ENCODE data around the gene SNX3.

The SNX3 gene

GRCh38 chr6:108203189-108204112, 57.4 kb downstream of the SNX3 start:
- DNase-seq (ENCODE audit: low spot score), result no peak

GRCh38 chr6:108200631-108201030, 60.2 kb downstream of the SNX3 start:
- no peak for DNase-seq (ENCODE audit: low spot score)

GRCh38 chr6:108200186-108200585, 60.7 kb downstream of the SNX3 start:
- no peak for DNase-seq (ENCODE audit: low spot score)

- DNase-seq (ENCODE audit: low spot score), result no peak
These were observed 61.9 kb downstream of the SNX3 start for GRCh38 chr6:108198761-108199498.

- no peak for DNase-seq (ENCODE audit: low spot score)
These were observed 65.6 kb downstream of the SNX3 start for GRCh38 chr6:108195209-108195608.

- DNase-seq (ENCODE audit: low spot score), result no peak
These were observed 66.3 kb downstream of the SNX3 start for GRCh38 chr6:108194503-108194902.

- no peak for DNase-seq (ENCODE audit: low spot score)
These were observed 67.0 kb downstream of the SNX3 start for GRCh38 chr6:108193835-108194234.

GRCh38 chr6:108193131-108193530, 67.7 kb downstream of the SNX3 start:
- DNase-seq (ENCODE audit: low spot score), result no peak

- no peak for DNase-seq (ENCODE audit: low spot score)
These were observed 73.3 kb downstream of the SNX3 start for GRCh38 chr6:108187519-108187918.

GRCh38 chr6:108186226-108186625, 74.6 kb downstream of the SNX3 start:
- no peak for DNase-seq (ENCODE audit: low spot score)

- DNase-seq (ENCODE audit: low spot score), result no peak
These were observed 80.1 kb downstream of the SNX3 start for GRCh38 chr6:108180776-108181175.

- DNase-seq (ENCODE audit: low spot score), result no peak
These were observed 80.6 kb downstream of the SNX3 start for GRCh38 chr6:108180266-108180665.

- DNase-seq (ENCODE audit: low spot score), result no peak
These were observed 81.1 kb downstream of the SNX3 start for GRCh38 chr6:108179741-108180140.

- DNase-seq (ENCODE audit: low spot score), result no peak
These were observed 84.4 kb downstream of the SNX3 start for GRCh38 chr6:108176281-108177089.

GRCh38 chr6:108175592-108176279, 85.1 kb downstream of the SNX3 start:
- DNase-seq (ENCODE audit: low spot score), result no peak

GRCh38 chr6:108175176-108175591, 85.7 kb downstream of the SNX3 start:
- DNase-seq (ENCODE audit: low spot score), result no peak

GRCh38 chr6:108174371-108175175, 86.3 kb downstream of the SNX3 start:
- no peak for DNase-seq (ENCODE audit: low spot score)

- no peak for DNase-seq (ENCODE audit: low spot score)
These were observed 88.8 kb downstream of the SNX3 start for GRCh38 chr6:108171918-108172516.

GRCh38 chr6:108171291-108171917, 89.4 kb downstream of the SNX3 start:
- no peak for DNase-seq (ENCODE audit: low spot score)
